Erythroblast (primary cell): Measurements from ENCODE around the gene SOX10.
A peak's percentile ranks its signal among the peaks of the same experiment; 100 is the strongest.
"Not testable (repeated sequence)": the region's sequence is repeated elsewhere in the genome, so short reads cannot be mapped to it uniquely, and the experiment has no call there.

Source experiments
- DNase-seq, 2 experiments: peaks; one replicate each; lab custom pipeline; 2025; lab: John Stamatoyannopoulos, UW
- GATA1 ChIP-seq: IDR thresholded peaks from 2 replicates; pipeline ENCODE4 v1.6.1; 2011; ENCODE audit warnings: low read depth, mild to moderate bottlenecking, control low read depth, low read length, moderate library complexity
- POLR2A ChIP-seq: IDR thresholded peaks from 2 replicates; pipeline ENCODE4 v1.6.1; 2011; ENCODE audit warnings: mild to moderate bottlenecking, low read length

The SOX10 gene

DNA sequence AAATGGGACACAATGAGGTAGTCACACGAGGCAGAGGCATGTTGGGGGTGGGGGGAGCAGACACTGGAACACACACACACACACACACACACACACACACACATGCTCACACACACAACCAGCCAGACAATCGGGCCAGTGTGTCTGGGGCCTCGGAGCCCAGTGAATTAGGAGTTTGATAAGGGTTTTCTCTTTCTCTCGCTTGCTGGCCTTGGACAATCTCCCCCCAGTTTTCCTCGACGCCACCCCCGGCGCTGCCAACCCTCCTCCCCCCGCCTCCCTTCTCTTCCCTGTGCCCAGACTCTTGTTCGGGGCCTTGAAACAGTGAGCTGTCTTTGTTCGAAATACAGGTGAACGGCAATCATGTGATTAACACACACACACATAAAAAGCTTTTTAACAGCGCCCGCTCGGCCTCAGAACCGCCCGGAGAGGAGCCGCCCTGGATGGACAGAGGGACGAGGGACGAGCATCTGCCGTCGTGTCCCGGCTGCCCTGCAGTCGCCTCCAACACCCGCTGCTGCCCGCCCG lies 1.5 kb upstream of the SOX10 start:
- no peak for DNase-seq
- TF ChIP-seq GATA1 (no peak), POLR2A (no peak)

DNA sequence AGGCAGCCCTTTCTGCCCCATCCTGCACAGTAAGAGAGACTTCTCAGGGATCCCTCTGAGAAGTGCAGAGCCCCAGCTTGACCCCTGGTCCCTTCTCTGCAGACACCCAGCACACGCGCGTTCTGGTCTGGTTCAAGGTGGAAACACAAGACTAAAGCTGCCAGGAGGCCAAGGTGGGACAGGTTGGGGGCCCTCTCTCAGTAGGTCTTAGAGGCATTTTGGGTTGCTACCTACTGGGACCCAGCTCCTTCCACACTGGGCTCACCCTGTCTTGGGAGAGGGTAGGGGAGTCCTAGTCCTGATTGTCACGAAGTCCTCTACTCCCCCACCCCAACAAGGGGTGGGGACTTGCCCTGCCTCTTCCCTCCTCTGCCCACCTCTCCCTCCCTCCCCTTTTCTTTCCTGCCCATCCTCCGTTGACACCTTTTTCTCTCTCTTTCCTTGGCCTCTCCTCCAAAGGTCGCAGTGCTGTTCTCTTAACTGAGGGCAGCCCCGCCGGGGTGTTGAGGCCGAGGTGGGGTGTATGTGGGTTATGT lies 763 bp upstream of the SOX10 start:
- no peak for DNase-seq
- TF ChIP-seq POLR2A, result no peak
- no peak for TF ChIP-seq GATA1

DNA sequence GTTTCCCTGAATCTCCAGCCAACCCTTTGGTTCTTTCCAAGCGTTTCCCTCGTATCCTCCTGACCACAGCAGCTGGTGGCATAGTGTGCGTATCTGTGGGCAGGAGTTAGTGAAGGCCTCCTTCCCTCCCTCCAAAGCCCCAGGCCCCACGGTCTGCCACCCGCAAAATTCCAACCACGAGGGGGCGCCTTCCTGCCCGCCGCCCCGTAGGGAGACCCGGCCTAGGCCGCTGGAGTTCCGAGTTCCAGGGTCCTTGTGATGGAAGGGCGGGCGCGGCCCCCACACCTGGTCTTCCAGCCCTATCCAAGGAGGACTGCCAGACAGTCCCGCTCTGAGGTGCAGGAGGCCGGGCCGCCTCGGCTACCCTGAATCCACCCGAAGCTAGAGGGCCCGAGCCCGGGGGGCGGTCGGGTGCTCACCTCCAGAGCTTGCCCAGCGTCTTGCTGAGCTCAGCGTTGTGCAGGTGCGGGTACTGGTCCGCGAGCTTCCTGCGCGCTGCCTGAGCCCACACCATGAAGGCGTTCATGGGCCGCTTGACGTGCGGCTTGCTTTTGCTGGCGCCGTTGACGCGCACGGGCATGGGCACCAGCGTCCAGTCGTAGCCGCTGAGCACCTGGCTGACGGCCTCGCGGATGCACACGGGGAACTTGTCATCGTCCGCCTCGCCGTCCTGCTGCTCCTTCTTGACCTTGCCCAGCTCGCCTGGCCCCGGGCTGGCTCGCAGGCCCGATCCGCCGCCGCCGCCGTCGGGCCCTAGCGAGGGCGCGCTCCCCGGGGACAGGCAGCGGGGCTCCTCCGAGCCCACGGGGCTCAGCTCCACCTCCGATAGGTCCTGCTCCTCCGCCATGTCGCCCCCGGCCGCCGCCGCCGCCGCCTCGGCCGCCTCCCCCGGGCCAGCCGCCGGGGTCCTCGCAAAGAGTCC lies 1.2 kb downstream of the SOX10 start:
- peak in 1 of 2 experiments; percentile 23 for DNase-seq
- TF ChIP-seq POLR2A, result no peak
- TF ChIP-seq GATA1, result no peak

DNA sequence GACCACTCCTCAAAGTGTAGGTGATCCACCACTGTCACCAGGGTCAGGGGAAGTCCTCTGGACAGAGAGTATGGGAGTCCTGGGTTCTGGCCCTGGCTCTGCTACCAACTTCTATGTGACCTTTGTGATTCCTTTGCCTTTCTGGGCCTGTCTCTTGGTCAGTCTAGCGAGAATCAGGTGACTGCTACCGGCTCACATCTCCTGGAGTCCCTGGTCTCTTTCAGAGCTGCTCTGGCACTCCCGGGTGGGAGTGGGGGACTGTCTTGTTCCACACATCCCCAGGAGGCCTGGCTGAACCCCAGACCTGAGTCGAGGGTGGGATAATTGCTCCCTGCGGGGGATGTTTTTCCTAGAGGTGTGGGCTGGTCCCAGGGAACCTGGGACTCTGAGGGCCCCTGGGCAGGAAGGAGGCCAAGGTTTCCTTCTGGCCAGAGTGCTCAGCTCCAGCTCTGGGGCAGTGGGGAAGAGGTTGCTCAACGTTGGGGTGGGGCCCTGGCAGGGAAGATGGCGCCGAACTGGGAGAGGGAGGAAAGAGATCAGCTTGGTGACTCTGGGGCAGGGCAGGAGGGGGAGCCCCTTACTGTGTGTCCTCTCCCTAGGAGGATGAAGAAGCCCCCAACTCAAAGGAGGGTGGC lies 2.1 kb downstream of the SOX10 start:
- TF ChIP-seq GATA1, result no peak
- DNase-seq, result no peak

DNA sequence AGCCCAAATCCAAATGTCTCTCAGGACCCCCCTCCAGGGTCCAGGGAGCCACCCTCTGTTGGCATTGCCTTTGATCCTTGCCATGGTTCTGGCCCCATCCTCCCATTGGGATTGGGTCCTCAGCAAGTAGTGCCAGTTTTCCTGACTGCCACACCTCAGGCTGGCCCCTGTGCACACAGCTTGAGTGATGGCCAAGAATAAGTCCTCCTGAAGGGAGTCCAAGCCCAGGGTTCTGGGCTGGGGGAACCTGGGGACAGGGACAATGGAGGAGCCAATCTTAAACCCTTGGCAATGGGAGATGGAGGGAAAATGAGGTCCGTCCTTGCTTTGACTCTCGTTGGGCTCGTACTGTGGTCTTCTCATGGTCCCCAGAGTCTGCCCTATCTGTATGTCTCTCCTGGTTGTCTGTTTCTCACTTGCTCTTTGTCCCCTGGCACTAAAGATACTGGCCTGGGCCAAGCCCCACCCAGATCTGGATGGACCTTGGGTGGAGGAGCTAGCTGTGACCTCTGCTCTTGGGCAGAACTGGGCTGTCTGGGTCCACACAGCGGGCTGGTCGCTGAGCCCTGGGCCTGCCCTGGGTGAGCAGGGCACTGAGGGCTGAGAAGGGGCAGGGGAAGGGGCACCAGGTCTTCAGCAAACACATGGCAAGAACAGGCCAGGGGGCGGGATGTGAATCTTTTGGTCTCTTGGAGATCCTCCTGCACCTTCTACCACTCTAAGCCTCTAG lies 2.9 kb downstream of the SOX10 start:
- TF ChIP-seq POLR2A, result no peak
- no peak for TF ChIP-seq GATA1
- DNase-seq, result peak in 1 of 2 experiments; percentile 17

DNA sequence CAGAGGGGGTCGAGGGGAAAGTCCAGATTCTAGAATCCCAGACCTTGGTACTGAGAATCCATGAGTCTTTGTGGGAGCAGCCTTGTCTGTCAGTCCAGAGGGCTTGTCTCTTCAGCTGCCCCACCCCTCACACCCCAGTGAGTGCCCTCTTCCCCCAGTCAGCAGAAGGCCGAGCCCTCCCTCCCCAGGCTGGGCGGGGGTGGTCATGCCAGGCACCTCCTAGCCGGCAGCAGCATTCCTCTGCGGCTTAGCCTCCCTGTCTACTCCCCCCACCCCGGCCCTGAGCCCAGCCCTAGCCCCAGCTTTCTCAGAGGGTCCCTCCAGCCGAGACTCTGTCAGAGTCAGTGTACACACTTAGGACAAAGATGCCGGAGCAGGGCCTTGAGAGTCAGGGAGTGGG lies 4.6 kb downstream of the SOX10 start:
- no peak for DNase-seq
- TF ChIP-seq GATA1, result no peak
- TF ChIP-seq POLR2A, result no peak

DNA sequence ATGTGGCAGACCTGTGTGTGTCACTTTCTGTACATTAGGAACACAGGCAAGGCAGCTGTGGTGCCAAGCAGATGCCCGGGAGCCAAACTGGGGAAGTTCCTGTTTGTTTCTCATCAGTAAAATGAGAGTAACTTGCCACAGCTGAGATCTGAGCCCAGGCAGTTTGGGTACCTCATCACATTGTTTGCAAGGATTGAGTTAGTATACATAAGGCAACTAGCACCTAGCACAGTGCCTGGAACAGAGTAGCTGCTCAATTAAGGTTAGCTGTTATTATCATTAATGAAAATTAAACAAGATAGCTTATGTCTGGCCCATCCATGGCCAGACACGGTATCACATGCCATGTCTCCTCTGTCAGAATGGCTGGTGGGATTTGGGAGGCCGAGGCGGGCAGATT lies 7.8 kb downstream of the SOX10 start:
- TF ChIP-seq POLR2A, result no peak
- TF ChIP-seq GATA1, result no peak
- DNase-seq, result no peak

DNA sequence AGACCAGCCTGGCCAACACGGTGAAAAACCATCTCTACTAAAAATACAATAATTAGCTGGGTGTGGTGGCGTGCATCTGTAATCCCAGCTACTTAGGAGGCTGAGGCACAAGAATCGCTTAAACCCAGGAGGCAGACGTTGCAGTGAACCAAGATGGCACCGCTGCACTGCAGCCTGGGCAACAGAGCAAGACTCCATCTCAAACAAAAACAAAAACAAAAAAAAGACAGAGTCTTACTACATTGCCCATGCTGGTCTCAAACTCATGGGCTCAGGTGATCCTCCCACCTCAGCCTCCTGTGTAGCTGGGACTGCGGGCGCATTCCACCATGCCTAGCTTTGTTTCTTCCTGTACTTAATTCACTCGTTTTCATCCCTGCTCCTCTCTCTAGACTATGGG lies 8.3 kb downstream of the SOX10 start:
- DNase-seq, result not testable (repeated sequence)

DNA sequence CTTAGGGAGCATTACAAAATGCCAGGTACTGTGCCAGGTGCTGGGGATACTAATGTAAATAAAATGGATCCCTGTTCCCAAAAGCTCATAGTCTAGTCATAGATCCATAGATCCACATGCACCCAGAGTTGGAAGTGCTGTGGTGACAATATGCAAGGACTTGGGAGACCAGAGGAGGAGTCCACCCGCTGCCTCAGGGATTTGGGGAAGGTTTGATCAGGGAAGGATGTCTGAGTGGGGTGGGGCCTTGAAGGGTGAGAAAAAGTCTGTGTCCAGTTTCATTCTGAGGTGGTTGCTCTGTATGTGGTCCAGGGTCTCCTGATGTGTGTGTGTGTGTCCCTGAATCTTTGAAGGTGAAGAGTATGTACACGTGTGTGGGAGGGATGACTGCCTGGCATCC lies 9.2 kb downstream of the SOX10 start:
- DNase-seq, result no peak
- no peak for TF ChIP-seq POLR2A
- no peak for TF ChIP-seq GATA1

DNA sequence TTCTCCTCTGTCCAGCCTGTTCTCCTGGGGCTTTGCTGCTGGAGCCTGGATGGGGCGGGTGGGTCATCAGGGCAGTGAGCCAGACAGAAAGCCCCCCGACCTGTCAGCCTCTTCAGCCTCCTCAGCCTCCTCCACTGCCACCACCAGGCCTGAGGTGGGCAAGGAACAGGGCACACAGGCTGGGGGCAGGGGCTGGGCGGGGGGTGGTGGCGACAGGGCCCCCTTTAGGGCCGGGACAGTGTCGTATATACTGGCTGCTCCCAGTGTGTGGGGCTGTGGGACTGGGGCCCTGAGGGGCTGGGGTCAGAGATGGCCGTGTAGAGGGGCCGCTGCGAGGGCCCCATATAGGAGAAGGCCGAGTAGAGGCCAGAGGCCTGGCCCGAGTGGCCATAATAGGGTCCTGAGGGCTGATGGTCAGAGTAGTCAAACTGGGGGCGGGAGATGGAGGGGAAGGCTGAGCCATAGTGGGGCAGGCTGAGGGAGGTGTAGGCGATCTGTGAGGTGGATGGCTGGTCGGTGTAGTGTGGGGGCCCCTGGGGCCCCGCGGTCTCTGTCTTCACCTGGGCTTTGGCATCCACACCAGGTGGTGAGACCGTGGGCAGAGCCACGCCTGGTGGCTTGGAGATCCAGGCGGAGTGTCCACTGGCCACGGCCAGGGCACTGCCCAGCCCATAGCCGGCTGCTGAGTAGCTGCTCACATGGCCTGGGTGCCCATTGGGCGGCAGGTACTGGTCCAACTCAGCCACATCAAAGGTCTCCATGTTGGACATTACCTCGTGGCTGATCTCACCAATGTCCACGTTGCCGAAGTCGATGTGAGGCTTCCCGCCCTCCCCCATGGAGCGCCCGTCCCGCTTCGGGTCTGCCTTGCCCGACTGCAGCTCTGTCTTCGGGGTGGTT lies 10.8 kb downstream of the SOX10 start:
- DNase-seq, result no peak
- no peak for TF ChIP-seq GATA1
- no peak for TF ChIP-seq POLR2A

DNA sequence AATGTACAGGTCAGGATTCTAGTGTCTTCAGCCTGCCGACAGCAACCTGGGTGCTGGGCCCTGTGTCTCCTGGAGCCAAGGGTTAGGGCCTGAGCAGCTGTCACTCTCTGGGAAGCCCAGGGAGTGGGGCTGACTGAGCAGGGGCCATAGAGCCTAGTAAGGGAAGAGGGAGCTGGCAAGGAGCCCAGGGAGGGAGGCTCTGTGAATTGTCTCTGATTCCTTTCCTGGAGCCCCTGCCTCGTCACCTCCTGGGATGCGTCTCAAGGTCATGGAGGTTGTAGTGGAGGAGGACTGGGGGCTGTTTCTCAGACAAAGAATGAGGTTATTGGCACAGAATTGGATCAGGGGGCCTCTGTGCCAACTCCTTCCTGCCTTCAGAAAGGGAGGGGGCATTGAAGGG lies 11.8 kb downstream of the SOX10 start:
- TF ChIP-seq GATA1, result no peak
- TF ChIP-seq POLR2A, result no peak

DNA sequence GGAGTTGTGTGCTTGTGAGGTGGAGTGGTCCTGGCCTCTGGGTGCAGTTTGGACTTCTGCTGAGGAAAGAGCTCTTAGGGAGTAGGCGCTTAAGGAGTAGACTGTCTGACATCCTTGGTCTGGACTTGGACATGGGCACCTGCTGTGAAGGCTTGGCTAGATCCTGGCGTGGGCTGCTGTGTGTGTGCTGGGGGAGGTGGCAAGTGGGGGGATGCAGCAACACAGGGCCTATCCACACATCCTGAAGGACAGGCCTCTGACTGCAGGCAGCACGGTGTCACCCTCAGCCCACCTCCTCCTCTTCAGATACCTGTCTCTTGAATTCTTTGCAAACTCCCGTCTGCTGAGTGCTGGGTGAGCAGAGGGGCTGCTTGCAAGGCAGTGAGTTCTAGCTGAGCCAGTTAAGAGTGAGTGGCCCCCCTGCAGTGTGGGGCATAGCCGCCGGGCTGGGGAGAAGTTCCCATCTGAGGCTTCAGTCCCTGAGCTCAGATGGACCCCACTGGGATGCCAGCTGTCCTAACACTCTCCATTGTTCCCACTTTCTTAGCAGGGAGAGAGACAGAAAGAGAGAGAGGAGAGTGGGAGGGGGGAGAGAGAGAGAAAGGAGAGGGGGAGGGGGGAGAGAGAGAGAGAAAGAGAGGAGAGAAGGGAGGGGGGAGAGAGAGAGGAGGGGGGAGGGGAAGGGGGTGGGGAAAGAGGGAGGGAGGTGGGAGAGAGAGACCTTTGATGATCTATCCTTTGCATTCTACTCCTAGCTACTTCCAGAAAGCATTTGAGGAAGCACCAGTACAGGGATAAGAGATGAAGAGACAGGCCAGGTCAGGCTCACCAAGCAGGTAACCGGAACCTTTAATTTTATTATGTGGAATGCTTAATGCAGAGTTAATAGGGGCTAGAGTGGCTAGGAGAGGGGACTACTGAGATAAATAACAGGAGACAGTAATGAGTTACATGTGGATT lies 12.6 kb downstream of the SOX10 start:
- TF ChIP-seq POLR2A, result no peak
- no peak for TF ChIP-seq GATA1
- DNase-seq, result no peak

More for the DNA sequence above, 11.8 kb downstream of the SOX10 start:
- DNase-seq, result no peak
